SK-N-SH treated with all-trans-retinoic acid at 6 μM for 48 hours (cell line): Measurements from ENCODE around the gene ALG14.

Source experiments
- CREB5 ChIP-seq: fragments of 250-450 bp; sonication (Bioruptor Pico); IDR thresholded peaks from 2 replicates; pipeline ENCODE4 v1.5.1; 2020; ENCODE audit warnings: low read depth, mild to moderate bottlenecking, moderate library complexity
- PATZ1 ChIP-seq: fragments of 250-450 bp; sonication (Bioruptor Pico); IDR thresholded peaks from 2 replicates; pipeline ENCODE4 v1.8.0; 2020; ENCODE audit warnings: mild to moderate bottlenecking, moderate library complexity, borderline replicate concordance

GRCh38 chr1:94963864-94964263 lies 108.9 kb downstream of the ALG14 start:
- no peak for TF ChIP-seq PATZ1 (CRISPR knock-in tag)
- no peak for TF ChIP-seq CREB5
